ENCODE measurements around the gene ASIC1.

DNA sequence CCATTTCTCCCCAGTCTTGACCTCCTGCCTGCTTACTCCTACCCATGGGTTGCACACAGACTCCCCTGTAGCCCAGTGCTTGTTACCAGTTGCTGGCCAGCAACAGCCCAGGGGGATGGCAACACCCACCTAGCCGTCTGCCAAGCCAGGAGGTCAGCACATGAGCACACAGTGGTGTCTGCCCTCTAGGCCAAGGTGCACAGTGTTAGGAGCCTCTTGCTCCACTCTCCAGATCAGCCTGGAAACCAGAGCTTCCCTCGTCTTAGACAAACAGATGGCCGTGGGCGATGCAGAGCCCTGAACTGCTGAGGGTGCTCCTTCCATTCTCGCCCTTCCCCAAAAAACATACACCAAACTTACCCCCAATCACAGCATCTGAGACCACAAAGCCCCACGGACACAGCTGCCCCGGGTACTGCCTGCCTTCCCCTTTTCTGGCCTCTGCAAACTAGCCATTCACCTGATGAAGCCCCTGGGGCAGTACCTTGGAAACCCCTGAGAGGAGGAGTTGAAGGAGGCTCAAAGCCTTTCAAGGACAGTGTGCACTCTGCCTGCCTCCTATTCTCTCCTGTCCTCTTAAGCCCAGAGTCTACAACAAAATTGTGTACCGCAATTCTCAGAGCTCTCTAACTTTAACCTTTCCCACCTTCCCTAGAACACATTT, 45.4 kb downstream of the ASIC1 start:
- TF ChIP-seq, protein P1, sequence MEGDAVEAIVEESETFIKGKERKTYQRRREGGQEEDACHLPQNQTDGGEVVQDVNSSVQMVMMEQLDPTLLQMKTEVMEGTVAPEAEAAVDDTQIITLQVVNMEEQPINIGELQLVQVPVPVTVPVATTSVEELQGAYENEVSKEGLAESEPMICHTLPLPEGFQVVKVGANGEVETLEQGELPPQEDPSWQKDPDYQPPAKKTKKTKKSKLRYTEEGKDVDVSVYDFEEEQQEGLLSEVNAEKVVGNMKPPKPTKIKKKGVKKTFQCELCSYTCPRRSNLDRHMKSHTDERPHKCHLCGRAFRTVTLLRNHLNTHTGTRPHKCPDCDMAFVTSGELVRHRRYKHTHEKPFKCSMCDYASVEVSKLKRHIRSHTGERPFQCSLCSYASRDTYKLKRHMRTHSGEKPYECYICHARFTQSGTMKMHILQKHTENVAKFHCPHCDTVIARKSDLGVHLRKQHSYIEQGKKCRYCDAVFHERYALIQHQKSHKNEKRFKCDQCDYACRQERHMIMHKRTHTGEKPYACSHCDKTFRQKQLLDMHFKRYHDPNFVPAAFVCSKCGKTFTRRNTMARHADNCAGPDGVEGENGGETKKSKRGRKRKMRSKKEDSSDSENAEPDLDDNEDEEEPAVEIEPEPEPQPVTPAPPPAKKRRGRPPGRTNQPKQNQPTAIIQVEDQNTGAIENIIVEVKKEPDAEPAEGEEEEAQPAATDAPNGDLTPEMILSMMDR (IDR thresholded peaks at IDR 0.05), result no peak
- no peak for TF ChIP-seq POLR2A (IDR thresholded peaks at IDR 0.05)
- TF ChIP-seq EP300 (IDR thresholded peaks at IDR 0.05), result no peak
- TF ChIP-seq POLR2AphosphoS5 (IDR thresholded peaks at IDR 0.05), result no peak
